HepG2 (cell line): ENCODE data around the gene TTF2. TPM values are rescaled to one million over a fixed set of nuclear protein-coding genes. Genes with fewer than 3 reads are reported as not detected.

Source experiments
- ATAC-seq: fragments of 200-7000 bp; cut with Tn5 transposase; 3 replicates; pipeline ENCODE4 v1.9.1; 2020; ENCODE audit warnings: mild to moderate bottlenecking, moderate library complexity
- BruUV-seq: library from RNA; stranded (reverse); fragments of 400-500 nt; replicated peaks from 2 replicates; lab custom pipeline; 2021; lab: Mats Ljungman, UMichigan
- CTCF ChIA-PET: fragments of 300-600 bp; formaldehyde crosslinking; extraction: SDS; loops from one replicate; lab custom pipeline; 2021; ENCODE audit warnings: low total read pairs, inconsistent platforms, low intra/inter-chr PET ratio; lab: Yijun Ruan, JAX
- POLR2A ChIA-PET: fragments of 350-600 bp; sonication (Branson Sonifier 250); formaldehyde crosslinking; loops from one replicate; lab custom pipeline; 2020; ENCODE audit warnings: antibody characterized with exemption, inconsistent platforms; lab: Yijun Ruan, JAX
- DNase-seq: peaks from one replicate; pipeline ENCODE4 v3.0.0-alpha.2; 2015; ENCODE audit warnings: low spot score
- FAIRE-seq: peaks from 3 replicates; lab custom pipeline; 2011; peaks lifted over from hg19 to GRCh38; lab: Jason Lieb, UNC
- H2AFZ ChIP-seq: one replicate; pipeline ENCODE4 v1.6.1; 2011; ENCODE audit warnings: low read length, inconsistent platforms
- H3K27ac ChIP-seq: fragments of 300-600 bp; 3 replicates; pipeline ENCODE4 v1.8.0; 2011; ENCODE audit warnings: mixed run types, mild to moderate bottlenecking, mixed read lengths, low read length, inconsistent platforms; ENCODE audit not compliant: insufficient read depth; ENCODE audit errors: extremely low read length
- H3K27me3 ChIP-seq, 2 experiments: fragments of 200-600 bp in 1 of 2; 2 replicates in 1 of 2; 3 replicates in 1 of 2; pipeline versions ENCODE4 v1.6.0 to v1.8.0; 2011; ENCODE audit warnings: low read length in 2 of 2, mild to moderate bottlenecking in 2 of 2, moderate library complexity in 2 of 2, inconsistent platforms in 1 of 2; ENCODE audit not compliant: insufficient read depth in 2 of 2, control insufficient read depth in 1 of 2
- H3K36me3 ChIP-seq, 2 experiments: fragments of 200-600 bp in 1 of 2; replicated peaks in 1 of 2; 2 replicates in 1 of 2; 3 replicates in 1 of 2; pipeline versions ENCODE4 v1.5.1 to v1.8.0; 2011; ENCODE audit warnings: low read length in 2 of 2, inconsistent platforms in 1 of 2; ENCODE audit not compliant: insufficient read depth in 2 of 2, control insufficient read depth in 1 of 2
- H3K4me1 ChIP-seq: 2 replicates; pipeline ENCODE4 v1.5.1; 2012; ENCODE audit warnings: low read length, inconsistent platforms; ENCODE audit not compliant: insufficient read depth
- H3K4me2 ChIP-seq: 2 replicates; pipeline ENCODE4 v1.6.0; 2011; ENCODE audit warnings: low read depth, low read length, inconsistent platforms
- H3K4me3 ChIP-seq, 3 experiments: fragments of 200-600 bp in 1 of 3; sonication (generic), shearing (Covaris generic) in 1 of 3; replicated peaks in 1 of 3; 2 replicates each; pipeline ENCODE4 v1.5.1; 2011 to 2016; ENCODE audit warnings: low read length in 3 of 3, inconsistent platforms in 2 of 3, low read depth in 2 of 3, mild to moderate bottlenecking in 2 of 3, control low read depth in 1 of 3, mixed read lengths in 1 of 3; ENCODE audit not compliant: insufficient read depth in 1 of 3
- H3K79me2 ChIP-seq: one replicate; pipeline ENCODE4 v1.6.1; 2011; ENCODE audit warnings: low read length, inconsistent platforms; ENCODE audit not compliant: insufficient read depth
- H3K9ac ChIP-seq: 2 replicates; pipeline ENCODE4 v1.6.0; 2011; ENCODE audit warnings: mild to moderate bottlenecking, low read depth, low read length, inconsistent platforms; ENCODE audit not compliant: insufficient read depth
- H3K9me3 ChIP-seq: 2 replicates; pipeline ENCODE4 v1.5.1; 2012; ENCODE audit warnings: mild to moderate bottlenecking, low read length
- H4K20me1 ChIP-seq: 2 replicates; pipeline ENCODE4 v1.6.0; 2011; ENCODE audit warnings: inconsistent platforms, mild to moderate bottlenecking, low read length, moderate library complexity; ENCODE audit not compliant: insufficient read depth
- ARNTL ChIP-seq: sonication (generic); formaldehyde crosslinking; IDR thresholded peaks from 2 replicates; pipeline ENCODE4 v1.4.0; 2020; ENCODE audit warnings: mild to moderate bottlenecking, missing genetic modification reagents
- DMAP1 ChIP-seq: IDR thresholded peaks from 2 replicates; pipeline ENCODE4 v1.6.1; 2016
- GATAD1 ChIP-seq: IDR thresholded peaks from 2 replicates; pipeline ENCODE4 v1.6.1; 2016; ENCODE audit warnings: missing genetic modification reagents, missing compliant biosample characterization
- HDAC6 ChIP-seq: fragments of 200-600 bp; sonication (generic); IDR thresholded peaks from 2 replicates; pipeline ENCODE4 v1.7.0; 2017; ENCODE audit warnings: mild to moderate bottlenecking, antibody characterized with exemption, low read length, low read depth
- HMGXB3 ChIP-seq: sonication (generic); formaldehyde crosslinking; IDR thresholded peaks from 2 replicates; pipeline ENCODE4 v1.4.0; 2020; ENCODE audit warnings: missing genetic modification reagents, borderline replicate concordance
- KAT2B ChIP-seq: fragments of 150-350 bp; IDR thresholded peaks from 2 replicates; pipeline ENCODE4 v1.6.1; 2014; ENCODE audit warnings: low read depth, low read length, borderline replicate concordance
- KDM4B ChIP-seq: sonication (generic); formaldehyde crosslinking; IDR thresholded peaks from 2 replicates; pipeline ENCODE4 v1.4.0; 2020; ENCODE audit warnings: missing genetic modification reagents
- NCOR1 ChIP-seq: fragments of 200-600 bp; sonication (generic); IDR thresholded peaks from 2 replicates; pipeline ENCODE4 v1.7.0; 2017; ENCODE audit warnings: antibody characterized with exemption, low read length, borderline replicate concordance
- NFATC3 ChIP-seq: sonication (generic); formaldehyde crosslinking; IDR thresholded peaks from 2 replicates; pipeline ENCODE4 v1.5.1; 2020; ENCODE audit warnings: mild to moderate bottlenecking, missing genetic modification reagents
- NFE2 ChIP-seq: sonication (generic); formaldehyde crosslinking; IDR thresholded peaks from 2 replicates; pipeline ENCODE4 v1.4.0; 2020; ENCODE audit warnings: missing genetic modification reagents
- PHB2 ChIP-seq: fragments of 450-650 bp; IDR thresholded peaks from 2 replicates; pipeline ENCODE4 v1.6.1; 2018; ENCODE audit not compliant: partially characterized antibody
- THRA ChIP-seq: sonication (generic); formaldehyde crosslinking; IDR thresholded peaks from 2 replicates; pipeline ENCODE4 v1.4.0; 2020; ENCODE audit warnings: missing genetic modification reagents, borderline replicate concordance
- ZBTB7A ChIP-seq: sonication (generic); formaldehyde crosslinking; IDR thresholded peaks from 2 replicates; pipeline ENCODE4 v1.8.0; 2022; ENCODE audit warnings: mild to moderate bottlenecking, missing genetic modification reagents
- ZFP82 ChIP-seq: sonication (generic); formaldehyde crosslinking; IDR thresholded peaks from 2 replicates; pipeline ENCODE4 v1.5.1; 2020; ENCODE audit warnings: mild to moderate bottlenecking, missing genetic modification reagents, borderline replicate concordance
- ZKSCAN5 ChIP-seq: sonication (generic); formaldehyde crosslinking; IDR thresholded peaks from 2 replicates; pipeline ENCODE4 v1.5.1; 2020; ENCODE audit warnings: mild to moderate bottlenecking, missing genetic modification reagents
- ZNF232 ChIP-seq: sonication (generic); formaldehyde crosslinking; IDR thresholded peaks from 2 replicates; pipeline ENCODE4 v1.4.0; 2020; ENCODE audit warnings: missing genetic modification reagents, borderline replicate concordance
- ZNF282 ChIP-seq: fragments of 450-650 bp; IDR thresholded peaks from 2 replicates; pipeline ENCODE4 v1.6.1; 2018; ENCODE audit not compliant: partially characterized antibody
- ZNF775 ChIP-seq: sonication (generic); formaldehyde crosslinking; IDR thresholded peaks from 2 replicates; pipeline ENCODE4 v1.4.0; 2020; ENCODE audit warnings: missing genetic modification reagents, mild to moderate bottlenecking, moderate library complexity, borderline replicate concordance
- ZNF816 ChIP-seq: sonication (generic); formaldehyde crosslinking; IDR thresholded peaks from 2 replicates; pipeline ENCODE4 v1.8.0; 2022; ENCODE audit warnings: missing genetic modification reagents, mild to moderate bottlenecking, borderline replicate concordance
- ZSCAN9 ChIP-seq: IDR thresholded peaks from 2 replicates; pipeline ENCODE4 v1.6.1; 2016; ENCODE audit warnings: borderline replicate concordance
- WGBS: methylation state at CpG from one replicate; pipeline ENCODE4 v1.1.6; 2017; ENCODE audit warnings: low lambda C conversion rate; 5-methylcytosine and 5-hydroxymethylcytosine counted together
- in situ Hi-C: cut with HindIII; loops from 2 replicates; pipeline ENCODE4 v1.10.0; 2017; ENCODE audit warnings: low pct_unique_long_range_greater_than_20kb; ENCODE audit not compliant: extremely low pct_ligation_motif_present
- intact Hi-C: fragments of 100-400 bp; cut with micrococcal nuclease; formaldehyde crosslinking; loops from one replicate; pipeline ENCODE4 v1.10.0; 2022; ENCODE audit not compliant: unreplicated experiment
- polyA plus RNA-seq, 8 experiments: library from polyadenylated mRNA; depleted of rRNA in 3 of 8; stranded (reverse) in 7 of 8; unstranded in 1 of 8; fragments of >200 nt; fragmentation: Illumina TruSeq in 4 of 8; extraction: Trizol in 4 of 8; gene quantifications; 2 replicates each; pipeline versions ENCODE4 v1.2.1 to v1.2.3, GENCODE V29; 2011 to 2016; ENCODE audit warnings: low read depth in 4 of 8, missing spikeins in 1 of 8, mixed read lengths in 1 of 8; ENCODE audit not compliant: insufficient read depth in 1 of 8
- total RNA-seq, 5 experiments: library from RNA; depleted of rRNA; stranded (reverse); fragments of >200 nt; fragmentation: Illumina TruSeq; extraction: Trizol; gene quantifications; 2 replicates each; pipeline ENCODE4 v1.2.3, GENCODE V29; 2016; ENCODE audit warnings: low read depth in 1 of 5
- TF ChIP-seq, protein P1 (sequence below): sonication (generic); formaldehyde crosslinking; conservative IDR thresholded peaks from 2 replicates; pipeline ENCODE4 v1.4.0; 2020; ENCODE audit warnings: missing genetic modification reagents

The TTF2 gene
- total and polyA plus RNA-seq, 2 of the 13 experiments (the other 11 are each of a cell fraction or from before 2014, with no cell fraction given), result 12.8 to 48.9 TPM

DNA sequence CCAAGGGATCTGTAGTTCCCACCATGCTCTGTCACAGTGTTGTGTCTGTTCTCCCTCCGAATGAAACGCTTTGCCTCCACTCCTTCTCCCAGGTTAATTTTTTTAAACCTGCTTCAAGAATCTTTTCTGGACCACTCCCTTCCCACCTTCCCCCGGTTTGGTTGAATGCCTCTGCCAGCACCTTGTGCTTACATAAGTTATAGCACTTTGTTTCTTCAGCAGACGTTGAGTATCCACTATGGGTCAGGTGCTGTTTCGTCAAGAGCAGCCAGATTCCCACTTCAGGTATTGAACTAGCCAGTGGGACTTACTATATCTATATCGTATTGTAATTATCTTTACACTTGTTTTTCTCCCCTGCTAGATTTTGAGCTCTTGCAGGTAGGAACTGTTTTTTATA lies 27.6 kb downstream of the TTF2 start (continued):
- no peak for TF ChIP-seq HMGXB3
- no peak for TF ChIP-seq GATAD1
- no peak for TF ChIP-seq DMAP1 (CRISPR knock-in tag)
- TF ChIP-seq HDAC6, result no peak
- no peak for TF ChIP-seq ZBTB7A (CRISPR knock-in tag)
- no peak for TF ChIP-seq NFATC3 (CRISPR knock-in tag)
- no peak for TF ChIP-seq ZNF816 (CRISPR knock-in tag)

DNA sequence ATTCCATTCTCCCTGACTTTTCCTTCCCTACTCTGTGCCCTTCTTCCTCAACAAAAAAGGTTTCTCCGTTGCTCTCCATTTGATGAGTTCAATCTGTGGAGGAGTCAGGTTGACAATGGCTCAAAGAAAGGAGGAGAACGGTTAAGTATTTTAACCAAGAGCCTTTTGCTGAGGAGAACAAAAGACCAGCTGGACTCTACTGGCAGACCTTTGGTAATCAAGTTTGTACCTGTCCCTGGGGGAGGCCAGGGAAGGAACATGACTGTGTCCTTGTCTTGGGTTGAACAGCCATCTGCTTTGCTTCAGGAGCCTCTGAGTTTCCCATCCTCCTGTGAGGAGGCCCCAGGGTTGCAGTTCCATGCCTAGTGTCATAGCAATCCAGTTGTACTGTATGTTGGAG lies 29.9 kb downstream of the TTF2 start:
- ChIA-PET CTCF (no interaction called here), POLR2A (no interaction called here)
- TF ChIP-seq ZKSCAN5 (CRISPR knock-in tag) (no peak), THRA (no peak), ZNF775 (CRISPR knock-in tag) (no peak), ZFP82 (CRISPR knock-in tag) (no peak), NCOR1 (no peak), KDM4B (CRISPR knock-in tag) (no peak), ZNF232 (CRISPR knock-in tag) (no peak), NFE2 (CRISPR knock-in tag) (no peak), ARNTL (CRISPR knock-in tag) (no peak), PHB2 (no peak), ZNF282 (no peak), ZSCAN9 (no peak), KAT2B (no peak)
- TF ChIP-seq, protein P1, sequence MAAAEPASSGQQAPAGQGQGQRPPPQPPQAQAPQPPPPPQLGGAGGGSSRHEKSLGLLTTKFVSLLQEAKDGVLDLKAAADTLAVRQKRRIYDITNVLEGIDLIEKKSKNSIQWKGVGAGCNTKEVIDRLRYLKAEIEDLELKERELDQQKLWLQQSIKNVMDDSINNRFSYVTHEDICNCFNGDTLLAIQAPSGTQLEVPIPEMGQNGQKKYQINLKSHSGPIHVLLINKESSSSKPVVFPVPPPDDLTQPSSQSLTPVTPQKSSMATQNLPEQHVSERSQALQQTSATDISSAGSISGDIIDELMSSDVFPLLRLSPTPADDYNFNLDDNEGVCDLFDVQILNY (CRISPR knock-in tag), result no peak

More for the DNA sequence above, 29.9 kb downstream of the TTF2 start:
- in situ Hi-C loops, result no loop called here
- Histone ChIP-seq H3K4me1 (no peaks in the 10 kb centered on the region), H3K27ac (no peak overlapping the region), H3K79me2 (no peaks in the 10 kb centered on the region), H3K9me3 (no peaks in the 10 kb centered on the region), H3K4me2 (no peak overlapping the region), H4K20me1 (no peaks in the 10 kb centered on the region), H3K4me3 (no peak overlapping the region), H3K9ac (no peak overlapping the region), H3K36me3 (peaks cover 12 to 41% of the 10 kb centered on the region in 2 experiments; a peak in 4 of 5 replicates), H2AFZ (no peak overlapping the region), H3K27me3 (no peaks in the 10 kb centered on the region)
- FAIRE-seq (no peak), DNase-seq (no peak), ATAC-seq (no peak)
- WGBS, result 98% methylated on average over 2 of the region's 2 CpGs
- no TSS peak for BruUV-seq
- intact Hi-C loops, result no loop called here
